GM23338 (cell line): ENCODE data around the gene DRGX. TPM values are rescaled to one million over a fixed set of nuclear protein-coding genes. Genes with fewer than 3 reads are reported as not detected.

Experiments used
- ATAC-seq: fragments of 200-7000 bp; cut with Tn5 transposase; 3 replicates; pipeline ENCODE4 v1.9.1; 2020
- DNase-seq: peaks from one replicate; pipeline ENCODE4 v3.0.0-alpha.2; 2015; ENCODE audit warnings: low spot score
- H2AFZ ChIP-seq: fragments of 200-600 bp; sonication (generic); 2 replicates; pipeline ENCODE4 v1.8.0; 2016; ENCODE audit warnings: antibody characterized with exemption, mild to moderate bottlenecking, moderate library complexity
- H3F3A ChIP-seq: fragments of 200-600 bp; sonication (generic); replicated peaks from 2 replicates; pipeline ENCODE4 v1.8.0; 2017; ENCODE audit warnings: antibody characterized with exemption, mixed run types, low read depth
- H3K27ac ChIP-seq: fragments of 200-600 bp; sonication (generic); 2 replicates; pipeline ENCODE4 v1.6.1; 2016; ENCODE audit warnings: low read depth
- H3K27me3 ChIP-seq: fragments of 200-600 bp; sonication (generic); 2 replicates; pipeline ENCODE4 v1.8.0; 2016; ENCODE audit warnings: mild to moderate bottlenecking, mixed run types, moderate library complexity; ENCODE audit not compliant: insufficient read depth
- H3K36me3 ChIP-seq: fragments of 200-600 bp; sonication (generic); 2 replicates; pipeline ENCODE4 v1.8.0; 2016; ENCODE audit warnings: mild to moderate bottlenecking; ENCODE audit not compliant: insufficient read depth
- H3K4me1 ChIP-seq: fragments of 200-600 bp; sonication (generic); 2 replicates; pipeline ENCODE4 v1.8.0; 2016; ENCODE audit warnings: mild to moderate bottlenecking, moderate library complexity; ENCODE audit not compliant: insufficient read depth
- H3K4me2 ChIP-seq: fragments of 200-600 bp; sonication (generic); 2 replicates; pipeline ENCODE4 v1.7.1; 2017; ENCODE audit warnings: mixed run types
- H3K4me3 ChIP-seq: fragments of 200-600 bp; sonication (generic); 2 replicates; pipeline ENCODE4 v1.6.1; 2016; ENCODE audit warnings: mixed run types
- H3K79me2 ChIP-seq: fragments of 200-600 bp; sonication (generic); replicated peaks from 2 replicates; pipeline ENCODE4 v1.8.0; 2017; ENCODE audit warnings: mild to moderate bottlenecking; ENCODE audit not compliant: insufficient read depth
- H3K9me2 ChIP-seq: fragments of 200-600 bp; sonication (generic); 2 replicates; pipeline ENCODE4 v1.8.0; 2017; ENCODE audit not compliant: insufficient read depth
- H4K20me1 ChIP-seq: fragments of 200-600 bp; sonication (generic); replicated peaks from 2 replicates; pipeline ENCODE4 v1.8.0; 2017; ENCODE audit warnings: mild to moderate bottlenecking; ENCODE audit not compliant: insufficient read depth
- H3K27ac Mint-ChIP-seq: 2 replicates; pipeline ENCODE4 v1.8.0; 2020; ENCODE audit warnings: inconsistent platforms, mild to moderate bottlenecking, moderate library complexity, mixed read lengths
- H3K27me3 Mint-ChIP-seq: 3 replicates; pipeline ENCODE4 v1.8.0; 2022; ENCODE audit warnings: low read depth, mild to moderate bottlenecking, moderate library complexity, mixed read lengths, inconsistent platforms; ENCODE audit not compliant: insufficient read depth, poor library complexity
- H3K36me3 Mint-ChIP-seq: 3 replicates; pipeline ENCODE4 v1.8.0; 2021; ENCODE audit warnings: low read depth, mild to moderate bottlenecking, inconsistent platforms, moderate library complexity, mixed read lengths
- H3K4me1 Mint-ChIP-seq: 3 replicates; pipeline ENCODE4 v1.8.0; 2020; ENCODE audit warnings: mild to moderate bottlenecking, inconsistent platforms, mixed read lengths
- H3K4me3 Mint-ChIP-seq: 3 replicates; pipeline ENCODE4 v1.8.0; 2021; ENCODE audit warnings: moderate library complexity, mild to moderate bottlenecking, inconsistent platforms, mixed read lengths
- H3K9me3 Mint-ChIP-seq: 3 replicates; pipeline ENCODE4 v1.8.0; 2020; ENCODE audit warnings: moderate library complexity, mild to moderate bottlenecking, inconsistent platforms, mixed read lengths
- CREB1 ChIP-seq: fragments of 250-450 bp; sonication (Bioruptor Pico); IDR thresholded peaks from 2 replicates; pipeline ENCODE4 v1.5.0; 2020; ENCODE audit warnings: low read depth, mild to moderate bottlenecking, moderate library complexity
- ETS1 ChIP-seq: IDR thresholded peaks from 2 replicates; pipeline ENCODE4 v1.6.1; 2016; ENCODE audit warnings: antibody characterized with exemption
- EZH2 ChIP-seq: fragments of 200-600 bp; sonication (generic); IDR thresholded peaks from one replicate; pipeline ENCODE4 v1.8.0; 2017; ENCODE audit warnings: antibody characterized with exemption, mild to moderate bottlenecking, low read depth; ENCODE audit not compliant: unreplicated experiment
- JUNB ChIP-seq: IDR thresholded peaks from one replicate; pipeline ENCODE4 v1.6.1; 2016; ENCODE audit warnings: antibody characterized with exemption; ENCODE audit not compliant: unreplicated experiment
- NANOG ChIP-seq: IDR thresholded peaks from 2 replicates; pipeline ENCODE4 v1.6.1; 2016; ENCODE audit warnings: antibody characterized with exemption, borderline replicate concordance
- POLR2AphosphoS5 ChIP-seq: IDR thresholded peaks from 2 replicates; pipeline ENCODE4 v1.6.1; 2016; ENCODE audit warnings: antibody characterized with exemption, low read depth
- ZNF114 ChIP-seq: fragments of 250-450 bp; sonication (Bioruptor Pico); IDR thresholded peaks from 2 replicates; pipeline ENCODE4 v1.5.0; 2020; ENCODE audit warnings: mild to moderate bottlenecking, moderate library complexity
- polyA plus RNA-seq: library from polyadenylated mRNA; unstranded; fragments of >200 nt; fragmentation: Nextera tagmentation; extraction: Ambion mirVana; gene quantifications from 2 replicates; pipeline ENCODE4 v1.2.1, GENCODE V29; 2016
- total RNA-seq: library from RNA; depleted of rRNA; stranded (reverse); fragments of >200 nt; shearing (Covaris generic); gene quantifications from 2 replicates; pipeline ENCODE4 v1.2.3, GENCODE V29; 2014
- TF ChIP-seq, protein P1 (sequence below): IDR thresholded peaks from one replicate; pipeline ENCODE4 v1.6.1; 2018; ENCODE audit warnings: antibody characterized with exemption; ENCODE audit not compliant: unreplicated experiment
- TF ChIP-seq, protein P2 (sequence below), 2 experiments: fragments of 200-600 bp in 1 of 2; sonication (generic) in 1 of 2; conservative IDR thresholded peaks; 2 replicates each; pipeline versions ENCODE4 v1.5.1 to v1.6.1; 2016 to 2017; ENCODE audit warnings: antibody characterized with exemption in 2 of 2, low read depth in 2 of 2, mild to moderate bottlenecking in 2 of 2, moderate library complexity in 1 of 2

DRGX gene
- total and polyA plus RNA-seq, 2 experiments from 2014 or later = not detected

DNA sequence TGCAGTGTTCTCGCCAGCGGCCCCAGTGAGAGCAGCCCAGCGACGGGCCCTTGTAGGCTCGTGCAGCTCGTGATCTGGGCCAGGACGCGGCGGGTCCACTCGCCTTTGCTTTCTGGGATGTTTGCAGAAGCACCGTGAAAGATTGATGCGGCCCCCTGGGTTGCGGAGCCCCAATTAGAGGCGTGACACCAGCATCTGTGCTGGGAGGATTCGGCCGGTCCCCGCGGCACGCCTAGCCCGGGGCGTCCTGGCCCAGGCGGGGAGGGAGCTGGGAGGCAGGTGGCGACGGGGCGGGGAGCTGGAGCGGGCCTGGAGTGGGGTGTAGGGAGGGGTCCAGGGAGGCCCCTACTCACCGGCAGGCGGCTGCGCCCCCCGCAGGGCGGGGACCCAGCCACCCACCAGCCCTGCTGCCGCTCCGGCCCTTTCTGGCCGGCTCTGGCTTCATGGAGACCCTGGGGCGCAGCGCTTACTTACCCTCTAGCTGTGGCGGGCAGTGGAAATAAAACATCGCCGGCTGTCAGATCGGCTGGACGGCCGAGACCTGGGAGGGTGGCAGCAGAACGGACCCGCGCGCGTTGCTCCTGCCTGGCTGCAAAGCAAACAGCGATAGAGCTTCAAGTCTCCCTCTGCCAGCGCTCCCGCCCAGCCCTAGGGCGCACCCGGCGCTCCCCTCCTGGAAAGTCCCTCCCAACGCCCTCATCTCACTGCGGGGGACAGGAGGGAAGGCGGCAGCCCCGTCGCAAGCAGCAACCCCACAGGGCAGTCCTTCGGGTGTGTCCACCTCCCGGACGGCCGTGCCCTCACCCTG is 752 bp downstream of the DRGX start:
- Mint-ChIP-seq H3K9me3 (no peaks in the 10 kb centered on the region), H3K4me1 (peaks cover 32% of the 10 kb centered on the region), H3K27me3 (peaks cover 72% of the 10 kb centered on the region), H3K4me3 (peak overlapping the region; percentile 72), H3K27ac (no peak overlapping the region), H3K36me3 (no peaks in the 10 kb centered on the region)
- ATAC-seq (peak; percentile 33), DNase-seq (peak; percentile 67)
- Histone ChIP-seq H3K36me3 (no peaks in the 10 kb centered on the region), H3K79me2 (no peaks in the 10 kb centered on the region), H3K4me2 (peak overlapping the region; percentile 96), H3K4me3 (peak overlapping the region; percentile 73), H4K20me1 (peaks cover 23% of the 10 kb centered on the region), H3F3A (0 out of 2 replicates have a peak, but pooled peaks cover 9% of the 10 kb centered on the region), H3K27me3 (peaks cover 96% of the 10 kb centered on the region), H2AFZ (peak overlapping the region; percentile 84), H3K4me1 (peaks cover 31% of the 10 kb centered on the region), H3K27ac (no peak overlapping the region), H3K9me2 (no peaks in the 10 kb centered on the region)
- TF ChIP-seq JUNB (no peak), CREB1 (no peak), POLR2AphosphoS5 (no peak), ETS1 (no peak), ZNF114 (CRISPR knock-in tag) (no peak), NANOG (no peak), EZH2 (peak; percentile 8)
- TF ChIP-seq, protein P1, sequence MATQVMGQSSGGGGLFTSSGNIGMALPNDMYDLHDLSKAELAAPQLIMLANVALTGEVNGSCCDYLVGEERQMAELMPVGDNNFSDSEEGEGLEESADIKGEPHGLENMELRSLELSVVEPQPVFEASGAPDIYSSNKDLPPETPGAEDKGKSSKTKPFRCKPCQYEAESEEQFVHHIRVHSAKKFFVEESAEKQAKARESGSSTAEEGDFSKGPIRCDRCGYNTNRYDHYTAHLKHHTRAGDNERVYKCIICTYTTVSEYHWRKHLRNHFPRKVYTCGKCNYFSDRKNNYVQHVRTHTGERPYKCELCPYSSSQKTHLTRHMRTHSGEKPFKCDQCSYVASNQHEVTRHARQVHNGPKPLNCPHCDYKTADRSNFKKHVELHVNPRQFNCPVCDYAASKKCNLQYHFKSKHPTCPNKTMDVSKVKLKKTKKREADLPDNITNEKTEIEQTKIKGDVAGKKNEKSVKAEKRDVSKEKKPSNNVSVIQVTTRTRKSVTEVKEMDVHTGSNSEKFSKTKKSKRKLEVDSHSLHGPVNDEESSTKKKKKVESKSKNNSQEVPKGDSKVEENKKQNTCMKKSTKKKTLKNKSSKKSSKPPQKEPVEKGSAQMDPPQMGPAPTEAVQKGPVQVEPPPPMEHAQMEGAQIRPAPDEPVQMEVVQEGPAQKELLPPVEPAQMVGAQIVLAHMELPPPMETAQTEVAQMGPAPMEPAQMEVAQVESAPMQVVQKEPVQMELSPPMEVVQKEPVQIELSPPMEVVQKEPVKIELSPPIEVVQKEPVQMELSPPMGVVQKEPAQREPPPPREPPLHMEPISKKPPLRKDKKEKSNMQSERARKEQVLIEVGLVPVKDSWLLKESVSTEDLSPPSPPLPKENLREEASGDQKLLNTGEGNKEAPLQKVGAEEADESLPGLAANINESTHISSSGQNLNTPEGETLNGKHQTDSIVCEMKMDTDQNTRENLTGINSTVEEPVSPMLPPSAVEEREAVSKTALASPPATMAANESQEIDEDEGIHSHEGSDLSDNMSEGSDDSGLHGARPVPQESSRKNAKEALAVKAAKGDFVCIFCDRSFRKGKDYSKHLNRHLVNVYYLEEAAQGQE = no peak

DNA sequence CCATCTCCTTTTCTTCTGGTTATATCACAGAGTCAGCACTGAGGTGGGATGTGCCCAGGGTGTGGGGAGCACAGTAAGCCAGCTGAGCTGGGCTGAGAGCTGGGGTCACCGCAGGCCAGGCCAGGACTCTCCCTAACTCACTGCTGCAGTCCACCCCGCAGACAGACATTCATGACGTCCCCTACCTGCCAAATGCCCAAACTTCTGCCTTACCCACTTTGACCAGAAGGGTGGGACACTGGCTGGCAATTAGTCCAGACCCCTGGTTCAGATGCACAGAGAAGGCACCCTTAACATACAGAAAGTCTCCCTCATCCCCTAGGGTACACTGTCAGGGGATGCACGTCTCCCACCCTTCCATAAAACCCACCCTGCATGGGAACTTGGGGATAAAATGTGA is 2.1 kb downstream of the DRGX start:
- peaks cover 58% of the 10 kb centered on the region for H3K27me3 Mint-ChIP-seq
- no peak overlapping the region for H3K27ac Mint-ChIP-seq
- H3K4me1 Mint-ChIP-seq = peaks cover 25% of the 10 kb centered on the region
- Histone ChIP-seq H3K36me3 (no peaks in the 10 kb centered on the region), H3K4me2 (no peak overlapping the region), H3K79me2 (no peaks in the 10 kb centered on the region), H2AFZ (no peak overlapping the region), H3K4me3 (no peak overlapping the region), H3K4me1 (peaks cover 20% of the 10 kb centered on the region), H3K9me2 (no peaks in the 10 kb centered on the region), H3K27me3 (peaks cover 83% of the 10 kb centered on the region), H4K20me1 (peaks cover 17% of the 10 kb centered on the region), H3F3A (0 out of 2 replicates have a peak, but pooled peaks cover 9% of the 10 kb centered on the region), H3K27ac (no peak overlapping the region)
- H3K4me3 Mint-ChIP-seq = no peak overlapping the region
- no peaks in the 10 kb centered on the region for H3K36me3 Mint-ChIP-seq
- TF ChIP-seq POLR2AphosphoS5 = no peak
- TF ChIP-seq, protein P2, sequence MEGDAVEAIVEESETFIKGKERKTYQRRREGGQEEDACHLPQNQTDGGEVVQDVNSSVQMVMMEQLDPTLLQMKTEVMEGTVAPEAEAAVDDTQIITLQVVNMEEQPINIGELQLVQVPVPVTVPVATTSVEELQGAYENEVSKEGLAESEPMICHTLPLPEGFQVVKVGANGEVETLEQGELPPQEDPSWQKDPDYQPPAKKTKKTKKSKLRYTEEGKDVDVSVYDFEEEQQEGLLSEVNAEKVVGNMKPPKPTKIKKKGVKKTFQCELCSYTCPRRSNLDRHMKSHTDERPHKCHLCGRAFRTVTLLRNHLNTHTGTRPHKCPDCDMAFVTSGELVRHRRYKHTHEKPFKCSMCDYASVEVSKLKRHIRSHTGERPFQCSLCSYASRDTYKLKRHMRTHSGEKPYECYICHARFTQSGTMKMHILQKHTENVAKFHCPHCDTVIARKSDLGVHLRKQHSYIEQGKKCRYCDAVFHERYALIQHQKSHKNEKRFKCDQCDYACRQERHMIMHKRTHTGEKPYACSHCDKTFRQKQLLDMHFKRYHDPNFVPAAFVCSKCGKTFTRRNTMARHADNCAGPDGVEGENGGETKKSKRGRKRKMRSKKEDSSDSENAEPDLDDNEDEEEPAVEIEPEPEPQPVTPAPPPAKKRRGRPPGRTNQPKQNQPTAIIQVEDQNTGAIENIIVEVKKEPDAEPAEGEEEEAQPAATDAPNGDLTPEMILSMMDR (conservative IDR thresholded peaks at IDR 0.05; ENCODE audit: low read depth in 2 of 2) = peak; percentile 31; a peak in 2 of 4 replicates
- no peaks in the 10 kb centered on the region for H3K9me3 Mint-ChIP-seq
- DNase-seq (peak; percentile 41), ATAC-seq (no peak)
